GM19452 (cell line): ENCODE measurements around the gene MLXIP.

Experiments
- ATAC-seq: cut with Tn5 transposase; IDR thresholded peaks from one replicate; pipeline ENCODE4 v1.9.1; 2021; ENCODE audit not compliant: unreplicated experiment

MLXIP gene

DNA sequence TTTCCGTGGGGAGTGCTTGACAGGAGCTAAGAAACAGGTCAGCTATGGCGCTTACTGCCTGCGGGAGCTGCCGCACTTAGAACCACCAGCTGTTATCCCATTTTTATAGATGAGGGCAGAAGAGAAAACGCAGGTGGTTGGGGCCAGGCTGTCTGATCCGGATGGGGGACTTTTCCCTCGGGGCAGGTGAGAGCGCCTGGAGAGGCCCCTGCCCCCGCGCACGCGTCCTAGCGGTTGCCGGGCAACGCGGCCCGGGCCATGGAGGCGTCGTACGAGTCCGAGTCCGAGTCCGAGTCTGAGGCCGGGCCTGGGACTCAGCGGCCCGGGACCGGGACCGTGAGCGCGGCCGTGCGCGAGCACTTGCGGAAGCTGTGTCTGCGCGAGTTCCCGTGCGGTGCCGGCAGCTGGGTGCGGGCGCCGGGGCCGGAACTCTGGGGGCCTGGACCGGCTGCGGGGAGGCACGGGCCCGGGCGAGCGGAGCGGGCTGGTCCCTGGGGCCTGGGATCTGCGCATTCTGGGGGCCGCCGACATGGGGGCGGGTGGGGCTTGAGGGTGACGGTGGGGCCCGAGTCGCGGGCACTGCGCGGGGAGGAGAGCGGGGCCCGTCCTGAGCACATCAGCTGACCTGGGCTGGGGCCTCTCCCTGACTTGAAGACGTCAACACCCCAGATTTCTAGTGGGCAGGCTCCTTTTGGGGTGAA lies 104.5 kb downstream of the MLXIP start, which contains the start of gene LRRC43:
TSS of gene LRRC43 (plus strand) at position 237 of the 701 bp plus-strand sequence. CDS start at position 259, 22 bp downstream.
- ATAC-seq, result no peak

DNA sequence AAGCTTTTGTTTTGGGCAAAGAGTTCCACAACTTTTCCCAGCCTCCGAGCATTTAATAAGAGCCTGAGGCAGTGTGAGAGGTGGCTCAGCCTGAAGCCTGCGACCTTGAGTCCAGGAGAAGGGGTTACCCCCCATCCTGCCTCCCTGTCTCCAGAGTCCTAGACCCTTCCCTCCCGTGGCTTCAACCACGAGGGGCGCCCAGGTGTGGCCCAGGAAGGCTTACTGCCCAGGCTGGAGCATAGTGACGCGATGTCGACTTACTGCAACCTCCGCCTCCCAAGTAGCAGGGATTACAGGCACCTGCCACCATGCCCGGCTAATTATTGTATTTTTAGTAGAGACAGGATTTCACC lies 105.0 kb downstream of the MLXIP start:
- no peak for ATAC-seq

DNA sequence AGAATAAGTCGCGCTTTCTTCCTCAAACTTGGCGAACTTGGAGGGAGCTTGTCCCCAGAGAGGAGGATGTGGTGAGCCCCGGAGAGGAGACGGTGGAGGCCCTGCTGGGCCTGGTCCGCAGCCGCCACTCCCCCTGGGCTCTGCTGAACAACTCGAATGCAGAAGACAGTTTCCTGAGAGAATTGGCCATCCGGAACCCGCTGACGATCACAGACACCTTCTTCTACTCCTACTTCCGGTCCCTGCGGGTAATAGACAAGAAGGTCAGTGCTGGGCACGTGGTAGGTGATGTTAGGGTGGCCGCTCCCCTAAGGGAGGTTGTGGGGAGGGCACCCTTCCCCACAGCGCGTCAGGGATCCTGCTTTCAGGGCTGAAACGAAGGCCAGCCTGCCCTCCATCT lies 106.0 kb downstream of the MLXIP start:
- no peak for ATAC-seq

DNA sequence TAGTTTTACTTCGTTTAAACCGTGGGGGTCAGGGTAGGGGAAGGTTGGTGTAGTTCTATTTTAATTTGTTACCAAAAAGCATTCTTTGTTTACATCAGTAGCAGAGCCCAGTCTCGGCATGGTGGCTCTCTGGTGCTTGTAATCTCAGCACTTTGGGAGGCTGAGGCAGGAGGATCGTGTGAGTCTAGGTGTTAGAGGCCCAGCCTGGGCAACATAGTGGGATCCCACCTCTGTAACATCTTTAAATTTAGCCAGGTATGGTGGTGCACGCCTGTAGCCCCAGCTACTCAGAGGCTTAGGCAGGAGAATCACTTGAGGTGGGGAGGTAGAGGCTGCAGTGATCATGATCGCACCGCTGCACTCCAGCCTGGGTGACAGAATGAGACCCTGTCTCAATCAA lies 106.5 kb downstream of the MLXIP start:
- ATAC-seq, result no peak

GRCh38 chr12:122185494-122186082 lies 107.0 kb downstream of the MLXIP start:
- no peak for ATAC-seq

- no peak for ATAC-seq
These were observed 108.9 kb downstream of the MLXIP start for GRCh38 chr12:122187466-122187865.

GRCh38 chr12:122189626-122190475 lies 111.3 kb downstream of the MLXIP start:
- ATAC-seq, result no peak

- no peak for ATAC-seq
These were observed 112.5 kb downstream of the MLXIP start for GRCh38 chr12:122190842-122191668.

GRCh38 chr12:122192441-122192840 lies 113.9 kb downstream of the MLXIP start:
- ATAC-seq, result no peak

DNA sequence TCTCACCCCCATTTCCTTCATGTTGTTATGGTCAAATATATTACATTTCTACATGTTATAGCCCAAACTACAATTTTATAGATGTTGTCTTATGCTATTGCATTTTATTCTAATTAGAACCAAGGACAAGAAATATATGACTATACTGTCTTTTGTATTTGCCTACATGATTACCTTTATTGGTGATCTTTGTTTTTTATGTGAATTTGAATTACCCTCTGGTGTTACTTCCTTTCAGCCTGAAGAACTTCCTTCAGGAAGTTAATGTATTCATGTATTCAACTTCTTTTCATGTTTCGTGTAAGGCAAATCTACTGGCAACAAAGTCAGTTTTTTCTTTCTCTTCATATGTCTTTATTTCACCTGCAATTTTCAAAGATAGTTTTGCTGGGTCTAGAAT lies 116.2 kb downstream of the MLXIP start:
- ATAC-seq, result no peak

GRCh38 chr12:122195405-122195804 lies 116.8 kb downstream of the MLXIP start:
- no peak for ATAC-seq
